A673 (cell line): ENCODE measurements around the gene CA4.
"Not testable (repeated sequence)": the region's sequence is repeated elsewhere in the genome, so short reads cannot be mapped to it uniquely, and the experiment has no call there.

Experiments
- EZH2 ChIP-seq: fragments of 200-600 bp; sonication (generic); IDR thresholded peaks from 2 replicates; pipeline ENCODE4 v1.6.1; 2017; ENCODE audit warnings: borderline replicate concordance, low read depth, mild to moderate bottlenecking, mixed read lengths, antibody characterized with exemption, low read length; ENCODE audit not compliant: poor library complexity, severe bottlenecking
- TF ChIP-seq, protein P1 (sequence below): fragments of 300-800, 200-600 bp; sonication (generic); conservative IDR thresholded peaks from 2 replicates; pipeline ENCODE4 v1.5.1; 2017; ENCODE audit warnings: low read depth, mild to moderate bottlenecking, antibody characterized with exemption, low read length, moderate library complexity, mixed read lengths

DNA sequence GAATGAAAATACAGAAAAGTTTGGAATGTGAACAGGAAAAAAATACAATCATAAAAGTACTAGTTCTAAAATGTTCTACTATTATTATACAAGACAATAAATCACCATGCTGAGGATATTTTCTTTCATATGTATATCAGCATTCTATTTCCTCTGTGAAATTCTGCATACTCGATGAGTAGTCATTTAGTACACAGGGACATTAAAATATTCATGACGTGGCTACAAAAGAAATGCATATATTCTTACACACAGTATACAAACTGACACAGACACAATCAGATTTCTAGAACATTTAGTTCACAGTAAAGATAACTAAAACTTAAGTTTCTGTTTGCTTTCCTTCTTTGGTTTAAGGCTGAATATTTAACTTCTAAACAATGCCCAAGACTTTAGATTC lies 49.2 kb upstream of the CA4 start:
- TF ChIP-seq, protein P1, sequence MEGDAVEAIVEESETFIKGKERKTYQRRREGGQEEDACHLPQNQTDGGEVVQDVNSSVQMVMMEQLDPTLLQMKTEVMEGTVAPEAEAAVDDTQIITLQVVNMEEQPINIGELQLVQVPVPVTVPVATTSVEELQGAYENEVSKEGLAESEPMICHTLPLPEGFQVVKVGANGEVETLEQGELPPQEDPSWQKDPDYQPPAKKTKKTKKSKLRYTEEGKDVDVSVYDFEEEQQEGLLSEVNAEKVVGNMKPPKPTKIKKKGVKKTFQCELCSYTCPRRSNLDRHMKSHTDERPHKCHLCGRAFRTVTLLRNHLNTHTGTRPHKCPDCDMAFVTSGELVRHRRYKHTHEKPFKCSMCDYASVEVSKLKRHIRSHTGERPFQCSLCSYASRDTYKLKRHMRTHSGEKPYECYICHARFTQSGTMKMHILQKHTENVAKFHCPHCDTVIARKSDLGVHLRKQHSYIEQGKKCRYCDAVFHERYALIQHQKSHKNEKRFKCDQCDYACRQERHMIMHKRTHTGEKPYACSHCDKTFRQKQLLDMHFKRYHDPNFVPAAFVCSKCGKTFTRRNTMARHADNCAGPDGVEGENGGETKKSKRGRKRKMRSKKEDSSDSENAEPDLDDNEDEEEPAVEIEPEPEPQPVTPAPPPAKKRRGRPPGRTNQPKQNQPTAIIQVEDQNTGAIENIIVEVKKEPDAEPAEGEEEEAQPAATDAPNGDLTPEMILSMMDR: not testable (repeated sequence)
- TF ChIP-seq EZH2: not testable (repeated sequence)
